ENCODE measurements around the gene ACER3.

DNA sequence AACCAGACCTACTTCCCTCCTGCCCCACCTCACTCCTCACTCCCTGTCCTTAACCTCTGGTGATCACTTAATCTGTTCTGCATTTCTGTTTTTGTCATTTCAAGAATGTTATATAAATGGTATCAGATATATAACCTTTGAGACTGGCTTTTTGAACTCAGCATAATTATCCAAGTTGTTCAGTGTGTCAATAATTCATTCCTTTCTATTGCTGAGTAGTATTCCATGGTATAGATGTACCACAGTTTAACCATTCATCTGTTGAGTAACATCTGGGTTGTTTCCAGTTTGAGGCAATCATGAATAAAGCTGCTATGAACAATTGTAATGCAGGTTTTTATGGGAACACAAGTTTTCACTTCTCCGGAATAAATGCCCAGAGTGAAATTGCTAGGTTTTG, 138.9 kb downstream of the ACER3 start:
- TF ChIP-seq, protein P1, sequence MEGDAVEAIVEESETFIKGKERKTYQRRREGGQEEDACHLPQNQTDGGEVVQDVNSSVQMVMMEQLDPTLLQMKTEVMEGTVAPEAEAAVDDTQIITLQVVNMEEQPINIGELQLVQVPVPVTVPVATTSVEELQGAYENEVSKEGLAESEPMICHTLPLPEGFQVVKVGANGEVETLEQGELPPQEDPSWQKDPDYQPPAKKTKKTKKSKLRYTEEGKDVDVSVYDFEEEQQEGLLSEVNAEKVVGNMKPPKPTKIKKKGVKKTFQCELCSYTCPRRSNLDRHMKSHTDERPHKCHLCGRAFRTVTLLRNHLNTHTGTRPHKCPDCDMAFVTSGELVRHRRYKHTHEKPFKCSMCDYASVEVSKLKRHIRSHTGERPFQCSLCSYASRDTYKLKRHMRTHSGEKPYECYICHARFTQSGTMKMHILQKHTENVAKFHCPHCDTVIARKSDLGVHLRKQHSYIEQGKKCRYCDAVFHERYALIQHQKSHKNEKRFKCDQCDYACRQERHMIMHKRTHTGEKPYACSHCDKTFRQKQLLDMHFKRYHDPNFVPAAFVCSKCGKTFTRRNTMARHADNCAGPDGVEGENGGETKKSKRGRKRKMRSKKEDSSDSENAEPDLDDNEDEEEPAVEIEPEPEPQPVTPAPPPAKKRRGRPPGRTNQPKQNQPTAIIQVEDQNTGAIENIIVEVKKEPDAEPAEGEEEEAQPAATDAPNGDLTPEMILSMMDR (conservative IDR thresholded peaks at IDR 0.05; ENCODE audit: low read depth, low read length), result no peak
- TF ChIP-seq EZH2 (IDR thresholded peaks at IDR 0.05; ENCODE audit: borderline replicate concordance, low read depth, low read length, poor library complexity, severe bottlenecking), result no peak
